Measurements from ENCODE around the gene ETDB.

Gene ETDB

GRCh38 chrX:135086197-135086854, 34.0 kb downstream of the ETDB start:
- CTCF ChIA-PET, result interaction anchor here (0.5 to 0.7 kb wide), 3 partner anchors 118 to 576 kb away, joined by 3 to 4 read pairs (median 3); no protein-coding TSS in a partner anchor
- peak; percentile 55 for DNase-seq (ENCODE audit: low spot score)
- TF ChIP-seq, protein P1, sequence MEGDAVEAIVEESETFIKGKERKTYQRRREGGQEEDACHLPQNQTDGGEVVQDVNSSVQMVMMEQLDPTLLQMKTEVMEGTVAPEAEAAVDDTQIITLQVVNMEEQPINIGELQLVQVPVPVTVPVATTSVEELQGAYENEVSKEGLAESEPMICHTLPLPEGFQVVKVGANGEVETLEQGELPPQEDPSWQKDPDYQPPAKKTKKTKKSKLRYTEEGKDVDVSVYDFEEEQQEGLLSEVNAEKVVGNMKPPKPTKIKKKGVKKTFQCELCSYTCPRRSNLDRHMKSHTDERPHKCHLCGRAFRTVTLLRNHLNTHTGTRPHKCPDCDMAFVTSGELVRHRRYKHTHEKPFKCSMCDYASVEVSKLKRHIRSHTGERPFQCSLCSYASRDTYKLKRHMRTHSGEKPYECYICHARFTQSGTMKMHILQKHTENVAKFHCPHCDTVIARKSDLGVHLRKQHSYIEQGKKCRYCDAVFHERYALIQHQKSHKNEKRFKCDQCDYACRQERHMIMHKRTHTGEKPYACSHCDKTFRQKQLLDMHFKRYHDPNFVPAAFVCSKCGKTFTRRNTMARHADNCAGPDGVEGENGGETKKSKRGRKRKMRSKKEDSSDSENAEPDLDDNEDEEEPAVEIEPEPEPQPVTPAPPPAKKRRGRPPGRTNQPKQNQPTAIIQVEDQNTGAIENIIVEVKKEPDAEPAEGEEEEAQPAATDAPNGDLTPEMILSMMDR (conservative IDR thresholded peaks at IDR 0.05; ENCODE audit: low read depth), result peak; percentile 59
- POLR2A ChIA-PET (ENCODE audit: low non-redundant PET), result no interaction called here
- H3K27ac ChIP-seq, result no peak overlapping the region

- TF ChIP-seq, protein P1 (conservative IDR thresholded peaks at IDR 0.05; ENCODE audit: low read depth), result no peak
- ChIA-PET CTCF (interaction anchor here (0.6 kb wide), 1 partner anchor 189 kb away, joined by 3 read pairs; no protein-coding TSS in a partner anchor), POLR2A (ENCODE audit: low non-redundant PET) (no interaction called here)
- no peak for DNase-seq (ENCODE audit: low spot score)
- no peak overlapping the region for H3K27ac ChIP-seq
Measured at GRCh38 chrX:135081693-135082404, 38.5 kb downstream of the ETDB start.

Data from RWPE1 (cell line).